K562 (cell line): ENCODE results near the gene NOA1. TPM values are rescaled to one million over a fixed set of nuclear protein-coding genes. Genes with fewer than 3 reads are reported as not detected.

Source experiments
- BHLHE40 ChIP-seq: IDR thresholded peaks from 2 replicates; pipeline ENCODE4 v1.6.1; 2011; ENCODE audit warnings: low read length, improper control_type of control experiment
- BRCA1 ChIP-seq, 2 experiments: fragments of 450-650 bp in 1 of 2; sonication (generic) in 1 of 2; formaldehyde crosslinking in 1 of 2; IDR thresholded peaks; 2 replicates each; pipeline versions ENCODE4 v1.5.0 to v1.6.1; 2017 to 2020; ENCODE audit warnings: mild to moderate bottlenecking in 1 of 2, missing genetic modification reagents in 1 of 2
- BRF1 ChIP-seq: IDR thresholded peaks from 3 replicates; pipeline ENCODE4 v1.6.1; 2011; ENCODE audit warnings: borderline replicate concordance, mild to moderate bottlenecking; ENCODE audit not compliant: insufficient read length; ENCODE audit errors: extremely low read depth
- CREB1 ChIP-seq, 2 experiments: sonication (generic) in 1 of 2; formaldehyde crosslinking in 1 of 2; IDR thresholded peaks; 2 replicates each; pipeline versions ENCODE4 v1.6.1 to v1.8.0; 2012 to 2022; ENCODE audit warnings: inconsistent platforms in 1 of 2, mild to moderate bottlenecking in 1 of 2, missing genetic modification reagents in 1 of 2, moderate library complexity in 1 of 2
- E2F6 ChIP-seq, 2 experiments: IDR thresholded peaks; 2 replicates each; pipeline ENCODE4 v1.6.1; 2011; ENCODE audit warnings: borderline replicate concordance in 1 of 2, control low read depth in 1 of 2, low read depth in 1 of 2, low read length in 1 of 2, mild to moderate bottlenecking in 1 of 2, mixed read lengths in 1 of 2, moderate library complexity in 1 of 2; ENCODE audit not compliant: insufficient read depth in 1 of 2, insufficient read length in 1 of 2, poor library complexity in 1 of 2, severe bottlenecking in 1 of 2; ENCODE audit errors: extremely low read depth in 1 of 2
- ELF2 ChIP-seq: fragments of 250-450 bp; sonication (Bioruptor Pico); IDR thresholded peaks from 2 replicates; pipeline ENCODE4 v1.5.0; 2021; ENCODE audit warnings: mild to moderate bottlenecking
- ETV1 ChIP-seq: fragments of 450-650 bp; conservative IDR thresholded peaks from 2 replicates; pipeline ENCODE4 v1.6.1; 2016; ENCODE audit warnings: missing genetic modification characterization, control low read depth, low read depth, missing compliant biosample characterization
- FOXA3 ChIP-seq, 2 experiments: fragments of 450-650 bp in 1 of 2; sonication (generic) in 1 of 2; formaldehyde crosslinking; IDR thresholded peaks in 1 of 2; conservative IDR thresholded peaks in 1 of 2; 2 replicates each; pipeline versions ENCODE4 v1.4.0 to v1.8.0; 2020 to 2022; ENCODE audit warnings: mild to moderate bottlenecking in 2 of 2, missing genetic modification reagents in 1 of 2
- GABPA ChIP-seq: fragments of 200-800 bp; sonication (Bioruptor generic); conservative IDR thresholded peaks from 2 replicates; pipeline ENCODE4 v1.6.1; 2016; ENCODE audit warnings: low read depth, missing genetic modification characterization, missing compliant biosample characterization
- HDAC1 ChIP-seq, 2 experiments: fragments of 450-650 bp; IDR thresholded peaks; 2 replicates each; pipeline ENCODE4 v1.6.1; 2016 to 2017; ENCODE audit warnings: inconsistent platforms in 1 of 2, mild to moderate bottlenecking in 1 of 2, moderate library complexity in 1 of 2
- JUND ChIP-seq, 2 experiments: IDR thresholded peaks; 2 replicates in 1 of 2; 3 replicates in 1 of 2; pipeline ENCODE4 v1.6.1; 2011; ENCODE audit warnings: borderline replicate concordance in 2 of 2, low read depth in 2 of 2, low read length in 2 of 2, improper control_type of control experiment in 1 of 2, missing biosample characterization in 1 of 2, missing genetic modification characterization in 1 of 2, missing genetic modification reagents in 1 of 2
- MEIS2 ChIP-seq: fragments of 450-650 bp; IDR thresholded peaks from 2 replicates; pipeline ENCODE4 v1.6.1; 2014; ENCODE audit warnings: mild to moderate bottlenecking; ENCODE audit not compliant: partially characterized antibody
- NR4A1 ChIP-seq, 2 experiments: fragments of 250-450 bp in 1 of 2; fragments of 450-650 bp in 1 of 2; sonication (Bioruptor Pico) in 1 of 2; IDR thresholded peaks; 2 replicates each; pipeline versions ENCODE4 v1.4.0 to v1.6.1; 2016 to 2020; ENCODE audit warnings: mild to moderate bottlenecking in 2 of 2, missing compliant biosample characterization in 1 of 2, missing genetic modification characterization in 1 of 2, moderate library complexity in 1 of 2
- POLR2G ChIP-seq: fragments of 200-400 bp; formaldehyde crosslinking; IDR thresholded peaks from 2 replicates; pipeline ENCODE4 v1.6.1; 2017; ENCODE audit warnings: low read depth, mild to moderate bottlenecking, antibody characterized with exemption, low read length, moderate library complexity
- RBFOX2 ChIP-seq: fragments of 200-400 bp; formaldehyde crosslinking; IDR thresholded peaks from 2 replicates; pipeline ENCODE4 v1.6.1; 2017; ENCODE audit warnings: low read depth, mild to moderate bottlenecking, low read length, moderate library complexity
- SUPT5H ChIP-seq: fragments of 450-650 bp; IDR thresholded peaks from 2 replicates; pipeline ENCODE4 v1.6.1; 2016
- ZBTB2 ChIP-seq: fragments of 450-650 bp; IDR thresholded peaks from 2 replicates; pipeline ENCODE4 v1.6.1; 2016; ENCODE audit warnings: antibody characterized with exemption
- ZBTB49 ChIP-seq: sonication (generic); formaldehyde crosslinking; IDR thresholded peaks from 2 replicates; pipeline ENCODE4 v1.8.0; 2022; ENCODE audit warnings: missing genetic modification reagents, mild to moderate bottlenecking, borderline replicate concordance
- ZNF830 ChIP-seq: fragments of 250-450 bp; sonication (Bioruptor Pico); IDR thresholded peaks from 2 replicates; pipeline ENCODE4 v1.5.0; 2021; ENCODE audit warnings: mild to moderate bottlenecking
- polyA plus RNA-seq, 8 experiments: library from polyadenylated mRNA; depleted of rRNA in 4 of 8; stranded (reverse) in 5 of 8; unstranded in 3 of 8; fragments of >200 nt; fragmentation: Nextera tagmentation in 2 of 8; fragmentation: Illumina TruSeq in 1 of 8; extraction: Ambion mirVana in 2 of 8; extraction: Trizol in 1 of 8; gene quantifications; 2 replicates each; pipeline versions ENCODE4 v1.2.1 to v1.2.3, GENCODE V29; 2011 to 2014; ENCODE audit warnings: inconsistent platforms in 1 of 8, missing spikeins in 1 of 8
- total RNA-seq, 7 experiments: library from RNA; depleted of rRNA in 6 of 7; stranded (reverse); fragments of >200 nt in 6 of 7; fragmentation: Illumina TruSeq in 2 of 7; extraction: Trizol in 2 of 7; gene quantifications; 2 replicates each; pipeline versions ENCODE4 v1.2.1 to v1.2.3, GENCODE V29; 2011 to 2021; ENCODE audit warnings: low replicate concordance in 1 of 7

Gene NOA1
- total and polyA plus RNA-seq, 9 of the 15 experiments (the other 6 are each of a cell fraction or from before 2014, with no cell fraction given) = 2.6 to 26.6 (median 16.7) TPM

GRCh38 chr4:56978750-56979303 is 1.4 kb upstream of the NOA1 start, which contains the start of gene POLR2B (continued):
- TF ChIP-seq ZBTB2 = 0 out of 2 replicates have a peak, but pooled peaks have one; percentile 29
- TF ChIP-seq SUPT5H = peak; percentile 91
- TF ChIP-seq HDAC1 (IDR thresholded peaks at IDR 0.05) = peak in 1 of 2 experiments; percentile 94; a peak in 2 of 4 replicates
- peak; percentile 65; the same call in 1 of the 2 replicates for TF ChIP-seq GABPA
- TF ChIP-seq POLR2G = peak; percentile 90
- TF ChIP-seq NR4A1 (CRISPR knock-in tag; IDR thresholded peaks at IDR 0.05) = no peak
- TF ChIP-seq NR4A1 (tag; IDR thresholded peaks at IDR 0.05) = 0 out of 2 replicates have a peak, but pooled peaks have one; percentile 21
- TF ChIP-seq ZNF830 = no peak
- TF ChIP-seq ETV1 (tag) = 0 out of 2 replicates have a peak, but pooled peaks have one; percentile 17
- peak in 1 of 2 experiments; percentile 59 for TF ChIP-seq E2F6 (IDR thresholded peaks at IDR 0.05; ENCODE audit: borderline replicate concordance in 1 of 2, extremely low read depth in 1 of 2, insufficient read depth in 1 of 2, insufficient read length in 1 of 2, low read depth in 1 of 2, low read length in 1 of 2, poor library complexity in 1 of 2, severe bottlenecking in 1 of 2)
- TF ChIP-seq RBFOX2 = peak; percentile 92
- no peak for TF ChIP-seq BRCA1 (IDR thresholded peaks at IDR 0.05)
- no peak for TF ChIP-seq BRCA1 (CRISPR knock-in tag; IDR thresholded peaks at IDR 0.05)
- no peak; the same call in 1 of the 2 replicates for TF ChIP-seq CREB1 (IDR thresholded peaks at IDR 0.05)
- TF ChIP-seq CREB1 (CRISPR knock-in tag; IDR thresholded peaks at IDR 0.05) = peak; percentile 68; the same call in 1 of the 2 replicates
- peak in 1 of 2 experiments; percentile 58; a peak in 1 of 4 replicates for TF ChIP-seq FOXA3 (CRISPR knock-in tag; conservative IDR thresholded peaks at IDR 0.05 in 1 of 2, IDR thresholded peaks at IDR 0.05 in 1 of 2)
- no peak for TF ChIP-seq JUND (IDR thresholded peaks at IDR 0.05; ENCODE audit: borderline replicate concordance, low read depth, low read length)
- peak; percentile 20; the same call in 1 of the 3 replicates for TF ChIP-seq JUND (tag; IDR thresholded peaks at IDR 0.05; ENCODE audit: borderline replicate concordance, low read depth, low read length)
- no peak for TF ChIP-seq BRF1
- peak; percentile 66 for TF ChIP-seq MEIS2
- peak; percentile 76 for TF ChIP-seq ELF2 (CRISPR knock-in tag)
- TF ChIP-seq BHLHE40 = no peak
- no peak for TF ChIP-seq ZBTB49
